Lower leg skin (tissue), 3 donors: ENCODE results near the gene IL23R.

ENCODE experiments used
- POLR2A ChIP-seq, 2 donors: fragments of 450-650 bp; IDR thresholded peaks; one replicate each; pipeline ENCODE4 v1.6.1; 2016 to 2017; ENCODE audit warnings: antibody characterized with exemption in 2 of 2, mild to moderate bottlenecking in 1 of 2, moderate library complexity in 1 of 2
- TF ChIP-seq, protein P1 (sequence below), 3 donors: fragments of 450-650 bp; IDR thresholded peaks; one replicate each; pipeline ENCODE4 v1.5.1; 2016; ENCODE audit warnings: antibody characterized with exemption in 3 of 3, mild to moderate bottlenecking in 3 of 3, moderate library complexity in 2 of 3

DNA sequence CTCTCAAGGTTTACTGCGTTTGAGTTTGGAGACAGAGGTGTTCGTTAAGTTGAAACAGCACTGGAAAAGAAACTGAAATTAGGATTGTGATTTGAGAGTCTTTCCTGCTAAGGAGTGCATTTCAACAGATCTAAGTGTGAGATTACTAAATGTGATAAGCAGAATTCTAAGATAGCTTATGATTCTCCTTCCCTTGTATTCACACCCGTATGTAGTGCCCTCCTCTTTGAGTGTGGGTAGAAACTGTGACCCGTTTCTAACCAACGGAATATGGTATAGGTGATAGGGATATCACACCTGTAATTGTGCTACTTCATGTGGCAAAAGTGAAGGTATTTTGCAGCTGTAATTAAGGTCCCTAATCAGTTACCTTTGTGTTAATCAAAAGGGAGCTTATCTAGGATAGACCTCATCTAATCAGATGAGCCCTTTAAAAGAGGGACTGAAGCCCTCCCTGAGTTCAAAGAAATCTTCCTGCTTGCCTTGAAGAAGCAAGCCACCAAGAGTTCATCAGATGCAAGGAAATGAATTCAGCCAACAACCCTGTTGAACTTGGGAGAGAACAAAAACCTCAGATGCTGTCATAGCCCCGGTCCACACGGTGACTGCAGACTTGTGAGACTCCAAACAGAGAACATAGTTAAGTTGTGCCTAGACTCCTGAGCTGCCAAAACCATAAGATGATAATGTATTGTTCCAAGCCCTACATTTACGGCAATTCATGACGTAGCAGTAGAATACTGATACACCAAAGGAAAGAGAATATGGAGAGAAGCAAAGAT lies 128.8 kb downstream of the IL23R start:
- TF ChIP-seq, protein P1, sequence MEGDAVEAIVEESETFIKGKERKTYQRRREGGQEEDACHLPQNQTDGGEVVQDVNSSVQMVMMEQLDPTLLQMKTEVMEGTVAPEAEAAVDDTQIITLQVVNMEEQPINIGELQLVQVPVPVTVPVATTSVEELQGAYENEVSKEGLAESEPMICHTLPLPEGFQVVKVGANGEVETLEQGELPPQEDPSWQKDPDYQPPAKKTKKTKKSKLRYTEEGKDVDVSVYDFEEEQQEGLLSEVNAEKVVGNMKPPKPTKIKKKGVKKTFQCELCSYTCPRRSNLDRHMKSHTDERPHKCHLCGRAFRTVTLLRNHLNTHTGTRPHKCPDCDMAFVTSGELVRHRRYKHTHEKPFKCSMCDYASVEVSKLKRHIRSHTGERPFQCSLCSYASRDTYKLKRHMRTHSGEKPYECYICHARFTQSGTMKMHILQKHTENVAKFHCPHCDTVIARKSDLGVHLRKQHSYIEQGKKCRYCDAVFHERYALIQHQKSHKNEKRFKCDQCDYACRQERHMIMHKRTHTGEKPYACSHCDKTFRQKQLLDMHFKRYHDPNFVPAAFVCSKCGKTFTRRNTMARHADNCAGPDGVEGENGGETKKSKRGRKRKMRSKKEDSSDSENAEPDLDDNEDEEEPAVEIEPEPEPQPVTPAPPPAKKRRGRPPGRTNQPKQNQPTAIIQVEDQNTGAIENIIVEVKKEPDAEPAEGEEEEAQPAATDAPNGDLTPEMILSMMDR (IDR thresholded peaks at IDR 0.05), result no peak
- TF ChIP-seq POLR2A (IDR thresholded peaks at IDR 0.05), result no peak
